Sigmoid colon (tissue), 3 donors: ENCODE data around the gene COPS4.
A peak's percentile ranks its signal among the peaks of the same experiment; 100 is the strongest.

Experiments used
- POLR2A ChIP-seq, 2 donors: fragments of 450-650 bp; IDR thresholded peaks; one replicate each; pipeline ENCODE4 v1.6.1; 2016; ENCODE audit warnings: antibody characterized with exemption in 2 of 2, mild to moderate bottlenecking in 2 of 2, moderate library complexity in 2 of 2
- TF ChIP-seq, protein P1 (sequence below), 4 experiments: fragments of 450-650 bp in 3 of 4; fragments of 200-600 bp in 1 of 4; IDR thresholded peaks; one replicate each; pipeline ENCODE4 v1.5.1; 2016 to 2019; ENCODE audit warnings: antibody characterized with exemption in 4 of 4, mild to moderate bottlenecking in 3 of 4, moderate library complexity in 2 of 4

GRCh38 chr4:83054928-83055327 lies 19.9 kb downstream of the COPS4 start:
- TF ChIP-seq, protein P1, sequence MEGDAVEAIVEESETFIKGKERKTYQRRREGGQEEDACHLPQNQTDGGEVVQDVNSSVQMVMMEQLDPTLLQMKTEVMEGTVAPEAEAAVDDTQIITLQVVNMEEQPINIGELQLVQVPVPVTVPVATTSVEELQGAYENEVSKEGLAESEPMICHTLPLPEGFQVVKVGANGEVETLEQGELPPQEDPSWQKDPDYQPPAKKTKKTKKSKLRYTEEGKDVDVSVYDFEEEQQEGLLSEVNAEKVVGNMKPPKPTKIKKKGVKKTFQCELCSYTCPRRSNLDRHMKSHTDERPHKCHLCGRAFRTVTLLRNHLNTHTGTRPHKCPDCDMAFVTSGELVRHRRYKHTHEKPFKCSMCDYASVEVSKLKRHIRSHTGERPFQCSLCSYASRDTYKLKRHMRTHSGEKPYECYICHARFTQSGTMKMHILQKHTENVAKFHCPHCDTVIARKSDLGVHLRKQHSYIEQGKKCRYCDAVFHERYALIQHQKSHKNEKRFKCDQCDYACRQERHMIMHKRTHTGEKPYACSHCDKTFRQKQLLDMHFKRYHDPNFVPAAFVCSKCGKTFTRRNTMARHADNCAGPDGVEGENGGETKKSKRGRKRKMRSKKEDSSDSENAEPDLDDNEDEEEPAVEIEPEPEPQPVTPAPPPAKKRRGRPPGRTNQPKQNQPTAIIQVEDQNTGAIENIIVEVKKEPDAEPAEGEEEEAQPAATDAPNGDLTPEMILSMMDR (IDR thresholded peaks at IDR 0.05) = peak in 1 of 4 experiments; percentile 11
- TF ChIP-seq POLR2A (IDR thresholded peaks at IDR 0.05) = no peak
